Transverse colon (tissue), 4 donors: Measurements from ENCODE around the gene PIGO.

Source experiments
- EP300 ChIP-seq: sonication (generic); formaldehyde crosslinking; IDR thresholded peaks from one replicate; pipeline ENCODE4 v1.6.1; 2017; ENCODE audit warnings: antibody characterized with exemption, low read depth
- POLR2A ChIP-seq: fragments of 450-650 bp; IDR thresholded peaks from one replicate; pipeline ENCODE4 v1.6.1; 2016; ENCODE audit warnings: antibody characterized with exemption, mild to moderate bottlenecking, moderate library complexity
- POLR2AphosphoS5 ChIP-seq, 3 donors: sonication (generic); formaldehyde crosslinking; IDR thresholded peaks; one replicate each; pipeline ENCODE4 v1.6.1; 2016; ENCODE audit warnings: antibody characterized with exemption in 3 of 3
- TF ChIP-seq, protein P1 (sequence below), 5 experiments: fragments of 200-600 bp in 3 of 5; fragments of 450-650 bp in 2 of 5; sonication (generic) in 3 of 5; IDR thresholded peaks; 1 replicate in 2 of 5; 2 replicates in 3 of 5; pipeline ENCODE4 v1.5.1; 2016 to 2017; ENCODE audit warnings: antibody characterized with exemption in 5 of 5, inconsistent platforms in 3 of 5, mild to moderate bottlenecking in 2 of 5, moderate library complexity in 1 of 5

DNA sequence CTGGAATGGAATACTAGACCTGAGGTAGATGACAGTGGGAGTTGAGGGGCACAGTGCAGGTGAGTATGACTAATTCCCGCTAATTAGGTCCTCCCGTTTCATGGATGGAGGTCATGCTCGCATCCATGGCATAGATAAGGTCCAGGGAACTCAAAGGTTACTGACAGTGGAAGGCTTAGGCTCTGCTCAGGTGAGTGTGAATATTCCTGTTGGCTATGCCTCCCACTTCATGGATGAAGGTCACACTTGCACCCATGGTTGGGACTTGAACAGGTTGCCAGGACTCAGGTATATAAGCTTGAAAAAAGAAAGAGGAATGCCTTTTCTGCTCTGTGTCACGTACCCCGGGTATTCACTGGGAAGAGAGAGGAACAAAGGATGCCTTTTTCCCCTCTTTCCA is 45.6 kb upstream of the PIGO start:
- TF ChIP-seq POLR2AphosphoS5 (IDR thresholded peaks at IDR 0.05) (no peak), POLR2A (no peak), EP300 (no peak)
- TF ChIP-seq, protein P1, sequence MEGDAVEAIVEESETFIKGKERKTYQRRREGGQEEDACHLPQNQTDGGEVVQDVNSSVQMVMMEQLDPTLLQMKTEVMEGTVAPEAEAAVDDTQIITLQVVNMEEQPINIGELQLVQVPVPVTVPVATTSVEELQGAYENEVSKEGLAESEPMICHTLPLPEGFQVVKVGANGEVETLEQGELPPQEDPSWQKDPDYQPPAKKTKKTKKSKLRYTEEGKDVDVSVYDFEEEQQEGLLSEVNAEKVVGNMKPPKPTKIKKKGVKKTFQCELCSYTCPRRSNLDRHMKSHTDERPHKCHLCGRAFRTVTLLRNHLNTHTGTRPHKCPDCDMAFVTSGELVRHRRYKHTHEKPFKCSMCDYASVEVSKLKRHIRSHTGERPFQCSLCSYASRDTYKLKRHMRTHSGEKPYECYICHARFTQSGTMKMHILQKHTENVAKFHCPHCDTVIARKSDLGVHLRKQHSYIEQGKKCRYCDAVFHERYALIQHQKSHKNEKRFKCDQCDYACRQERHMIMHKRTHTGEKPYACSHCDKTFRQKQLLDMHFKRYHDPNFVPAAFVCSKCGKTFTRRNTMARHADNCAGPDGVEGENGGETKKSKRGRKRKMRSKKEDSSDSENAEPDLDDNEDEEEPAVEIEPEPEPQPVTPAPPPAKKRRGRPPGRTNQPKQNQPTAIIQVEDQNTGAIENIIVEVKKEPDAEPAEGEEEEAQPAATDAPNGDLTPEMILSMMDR (IDR thresholded peaks at IDR 0.05) = no peak
